Activated T-cell treated with anti-CD3 and anti-CD28 coated beads for 48 hours (primary cell): ENCODE data around the gene FN1.

Experiments
- DNase-seq: peaks from one replicate; pipeline ENCODE4 v3.0.0-alpha.2; 2020; ENCODE audit warnings: low read depth

The FN1 gene

DNA sequence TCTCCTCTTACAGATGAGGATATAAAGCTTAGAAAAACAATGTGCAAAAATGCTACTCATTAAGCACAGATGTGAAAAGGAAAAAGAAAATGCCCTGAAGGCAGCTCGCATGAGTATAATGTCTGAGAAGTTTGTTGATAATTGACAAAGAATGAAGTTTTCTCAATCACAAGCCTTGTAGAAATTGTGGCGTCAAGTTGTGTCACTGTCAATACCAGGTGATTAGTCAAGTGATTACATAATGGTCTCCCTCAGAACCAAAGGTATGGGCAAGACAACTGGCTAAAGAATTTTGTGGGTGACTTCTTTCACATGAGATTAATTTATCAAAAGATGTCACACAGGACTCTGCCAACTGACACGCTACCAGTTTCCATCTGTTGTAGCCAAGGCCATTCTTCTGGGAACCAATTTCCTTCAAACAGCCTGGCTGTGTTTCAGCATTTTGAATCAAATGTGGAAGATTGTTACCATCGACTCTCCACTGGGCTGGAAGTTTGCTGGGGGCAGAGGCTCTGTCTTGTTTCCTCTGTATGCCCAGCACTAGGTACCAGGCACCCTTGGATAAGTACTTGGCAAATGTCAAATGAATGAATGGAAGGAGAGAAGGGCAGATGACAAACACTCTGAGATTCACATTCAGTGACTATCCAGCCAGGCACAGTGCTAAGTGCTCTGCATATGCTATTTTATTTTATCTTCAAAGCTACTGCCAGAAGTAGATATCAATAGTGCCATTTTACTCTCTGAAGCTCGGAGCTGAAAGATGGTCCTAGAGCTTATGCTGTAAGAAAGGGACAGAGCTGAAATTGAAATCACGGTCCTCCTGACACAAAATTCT is 5.9 kb upstream of the FN1 start:
- DNase-seq, result no peak

- DNase-seq, result no peak
These were observed 4.2 kb upstream of the FN1 start for GRCh38 chr2:215439980-215440512.

DNA sequence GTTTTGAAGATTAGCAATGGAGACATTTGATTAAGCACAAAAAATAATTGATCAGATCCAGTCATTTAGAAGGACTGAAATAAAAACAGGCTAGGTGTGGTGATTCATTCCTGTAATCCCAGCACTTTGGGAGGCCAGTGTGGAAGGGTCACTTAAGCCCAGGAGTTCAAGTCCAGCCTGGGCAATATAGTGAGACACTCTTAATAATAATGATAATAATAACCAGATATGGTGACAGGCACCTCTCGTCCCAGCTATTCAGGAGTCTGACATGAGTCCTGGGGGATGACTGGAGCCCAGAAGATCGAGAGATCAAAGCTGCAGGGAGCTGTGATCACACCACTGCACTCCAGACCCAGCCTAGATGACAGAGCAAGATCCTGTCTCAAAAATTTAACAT is 3.5 kb upstream of the FN1 start:
- no peak for DNase-seq

DNA sequence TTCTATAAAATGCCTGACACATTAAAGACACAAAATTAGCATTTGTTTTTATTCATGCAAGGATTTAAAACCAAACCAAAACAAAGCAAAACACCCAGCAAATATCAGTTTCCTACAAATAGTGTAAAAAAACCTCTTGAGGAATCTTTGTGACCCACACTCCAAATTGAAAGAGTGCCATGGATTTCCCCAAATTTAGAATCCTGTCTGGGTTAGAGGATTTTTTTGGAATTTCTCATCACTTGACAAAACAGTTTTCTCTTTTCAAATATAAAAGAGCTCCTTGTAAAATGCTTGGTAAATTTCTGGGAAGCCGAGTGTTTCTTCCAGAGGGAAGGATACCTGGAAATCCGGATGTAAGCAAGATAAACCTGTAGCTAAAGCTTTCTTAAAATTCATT is 1.7 kb upstream of the FN1 start:
- DNase-seq, result no peak

- no peak for DNase-seq
These were observed 1.1 kb upstream of the FN1 start for GRCh38 chr2:215436705-215437565.

GRCh38 chr2:215435280-215435869 is 493 bp downstream of the FN1 start:
- DNase-seq, result no peak

GRCh38 chr2:215434447-215435279 is 1.2 kb downstream of the FN1 start:
- DNase-seq, result no peak

GRCh38 chr2:215432759-215433594 is 2.9 kb downstream of the FN1 start:
- no peak for DNase-seq

- DNase-seq, result no peak
These were observed 3.8 kb downstream of the FN1 start for GRCh38 chr2:215431778-215432758.

- no peak for DNase-seq
These were observed 4.6 kb downstream of the FN1 start for GRCh38 chr2:215431290-215431689.

DNA sequence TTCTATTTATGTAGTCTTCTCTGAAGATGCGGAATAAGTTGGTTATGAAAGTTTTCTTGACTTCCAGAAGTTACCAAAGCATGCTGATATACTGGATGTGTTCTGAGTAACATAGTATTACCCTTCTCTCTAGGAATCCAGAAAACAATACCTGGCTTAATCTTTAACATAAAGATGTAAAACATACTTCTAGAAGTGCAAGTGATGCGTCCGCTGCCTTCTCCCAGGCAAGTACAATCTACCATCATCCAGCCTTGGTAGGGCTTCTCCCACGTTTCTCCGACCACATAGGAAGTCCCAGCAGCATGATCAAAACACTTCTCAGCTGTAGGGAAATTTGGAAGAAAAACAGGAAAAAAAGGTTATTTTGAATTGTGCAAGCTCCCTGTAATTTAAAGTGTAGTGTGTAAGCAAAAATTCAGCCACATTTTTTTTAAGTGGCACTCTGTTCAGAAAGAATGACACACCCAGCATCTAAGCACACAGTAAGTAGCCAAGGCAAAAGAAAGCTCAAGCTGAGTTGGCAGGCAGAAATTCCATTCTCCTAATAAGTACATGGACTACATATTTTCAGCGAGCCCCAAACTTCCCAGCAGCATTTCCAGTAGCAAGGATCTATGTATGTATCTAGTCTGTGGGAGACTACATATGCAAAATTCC is 5.2 kb downstream of the FN1 start:
- no peak for DNase-seq

DNA sequence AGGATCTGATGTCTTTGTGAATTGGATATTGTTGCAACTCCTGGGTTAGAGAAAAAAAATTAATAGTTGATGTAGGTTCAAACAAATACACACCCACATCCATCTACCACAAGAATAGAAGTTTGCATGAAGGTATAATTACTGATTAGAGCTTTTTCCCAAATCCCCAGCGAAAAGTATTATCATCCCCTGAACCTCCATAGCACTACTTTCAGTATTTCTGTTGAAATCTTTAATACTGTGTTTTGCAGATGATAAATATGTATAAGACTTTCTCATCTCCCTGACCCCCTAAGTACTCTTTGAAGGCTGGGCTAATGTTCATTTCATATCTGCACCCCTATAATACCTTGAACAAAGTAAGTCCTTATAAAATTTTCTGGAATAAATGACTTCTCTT is 6.4 kb downstream of the FN1 start:
- DNase-seq, result no peak

GRCh38 chr2:215428060-215428910 is 7.6 kb downstream of the FN1 start:
- DNase-seq, result no peak

DNA sequence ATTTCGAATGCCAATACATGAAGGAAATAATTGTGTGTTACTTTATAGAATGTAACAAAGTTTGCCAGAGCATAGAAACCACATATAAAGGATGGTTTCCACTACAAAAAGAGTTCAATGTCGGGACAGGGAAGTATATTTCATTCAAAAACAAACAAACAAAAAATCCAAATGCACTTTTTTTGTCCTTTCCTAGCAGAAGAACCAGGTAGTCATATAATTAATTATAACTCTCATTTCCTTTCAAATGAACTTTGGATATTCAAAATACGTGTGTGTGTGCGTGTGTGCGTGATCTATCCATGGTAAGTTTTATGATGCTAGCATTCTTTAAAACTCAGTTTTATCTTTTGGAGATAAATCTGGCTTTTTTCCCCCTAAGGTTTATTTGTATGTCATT is 8.3 kb downstream of the FN1 start:
- no peak for DNase-seq

GRCh38 chr2:215425021-215425782 is 10.7 kb downstream of the FN1 start:
- DNase-seq, result no peak

GRCh38 chr2:215423928-215424540 is 11.8 kb downstream of the FN1 start:
- DNase-seq, result no peak

DNA sequence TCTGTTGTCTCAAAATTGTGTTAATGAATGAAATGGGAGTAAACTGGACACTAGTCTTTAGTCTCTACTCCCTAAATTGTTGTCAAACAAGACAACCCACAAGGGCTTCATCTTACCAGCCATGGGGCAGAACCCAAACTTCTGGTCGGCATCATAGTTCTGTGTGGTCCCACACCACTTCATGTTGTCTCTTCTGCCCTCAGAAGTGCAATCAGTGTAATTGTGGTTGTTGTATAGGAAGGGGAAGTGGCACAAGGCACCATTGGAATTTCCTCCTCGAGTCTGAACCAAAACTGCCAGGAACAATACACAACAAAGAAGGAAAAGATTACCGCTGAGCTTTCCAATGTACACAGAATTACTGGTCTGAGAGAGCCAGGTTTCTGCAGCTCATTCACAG is 12.6 kb downstream of the FN1 start:
- no peak for DNase-seq
